MM.1S (cell line): Measurements from ENCODE around the gene GRIK3.

ENCODE experiments used
- EZH2 ChIP-seq: fragments of 300-600 bp; sonication (generic); optimal IDR thresholded peaks from 2 replicates; pipeline ENCODE3; 2017; ENCODE audit warnings: low read depth, mild to moderate bottlenecking, antibody characterized with exemption, low read length, mixed read lengths
- EZH2phosphoT487 ChIP-seq: fragments of 300-600 bp; sonication (generic); IDR thresholded peaks from 2 replicates; pipeline ENCODE4 v1.6.1; 2018; ENCODE audit warnings: antibody characterized with exemption, low read length
- TF ChIP-seq, protein P1 (sequence below): fragments of 300-600 bp; sonication (generic); IDR thresholded peaks from 2 replicates; pipeline ENCODE4 v1.5.1; 2016; ENCODE audit warnings: antibody characterized with exemption, low read length, mixed read lengths

DNA sequence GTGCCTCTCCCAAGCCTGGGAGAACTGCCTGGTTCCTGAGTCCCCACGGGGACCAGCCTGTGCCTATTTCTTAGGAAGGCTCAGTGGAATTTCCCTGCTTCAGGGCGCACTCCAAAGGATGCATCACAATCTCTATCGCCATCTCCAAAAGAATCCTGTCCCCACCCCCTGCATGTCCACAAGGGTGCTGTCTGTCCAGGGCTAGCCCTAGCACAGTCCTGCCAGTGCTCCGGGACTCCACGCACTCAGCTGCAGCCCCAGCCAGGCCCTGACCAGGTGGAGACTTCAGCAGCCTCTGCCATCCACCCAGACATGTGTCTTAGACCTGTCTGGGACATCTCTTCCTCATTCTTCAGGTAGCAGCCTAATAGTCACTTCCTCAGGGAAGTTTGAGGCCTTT is 199.7 kb downstream of the GRIK3 start:
- TF ChIP-seq, protein P1, sequence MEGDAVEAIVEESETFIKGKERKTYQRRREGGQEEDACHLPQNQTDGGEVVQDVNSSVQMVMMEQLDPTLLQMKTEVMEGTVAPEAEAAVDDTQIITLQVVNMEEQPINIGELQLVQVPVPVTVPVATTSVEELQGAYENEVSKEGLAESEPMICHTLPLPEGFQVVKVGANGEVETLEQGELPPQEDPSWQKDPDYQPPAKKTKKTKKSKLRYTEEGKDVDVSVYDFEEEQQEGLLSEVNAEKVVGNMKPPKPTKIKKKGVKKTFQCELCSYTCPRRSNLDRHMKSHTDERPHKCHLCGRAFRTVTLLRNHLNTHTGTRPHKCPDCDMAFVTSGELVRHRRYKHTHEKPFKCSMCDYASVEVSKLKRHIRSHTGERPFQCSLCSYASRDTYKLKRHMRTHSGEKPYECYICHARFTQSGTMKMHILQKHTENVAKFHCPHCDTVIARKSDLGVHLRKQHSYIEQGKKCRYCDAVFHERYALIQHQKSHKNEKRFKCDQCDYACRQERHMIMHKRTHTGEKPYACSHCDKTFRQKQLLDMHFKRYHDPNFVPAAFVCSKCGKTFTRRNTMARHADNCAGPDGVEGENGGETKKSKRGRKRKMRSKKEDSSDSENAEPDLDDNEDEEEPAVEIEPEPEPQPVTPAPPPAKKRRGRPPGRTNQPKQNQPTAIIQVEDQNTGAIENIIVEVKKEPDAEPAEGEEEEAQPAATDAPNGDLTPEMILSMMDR: no peak
- TF ChIP-seq EZH2phosphoT487 (no peak), EZH2 (no peak)
